Epithelial cell of esophagus (primary cell): Measurements from ENCODE around the gene TMEM59L.

ENCODE experiments used
- DNase-seq: peaks from one replicate; pipeline ENCODE4 v3.0.0; 2010; ENCODE audit warnings: low read depth
- H3K4me3 ChIP-seq: 2 replicates; pipeline ENCODE4 v1.5.1; 2011; ENCODE audit warnings: mild to moderate bottlenecking, low read length, control low read depth
- TF ChIP-seq, protein P1 (sequence below): IDR thresholded peaks from 2 replicates; pipeline ENCODE4 v1.5.1; 2011; ENCODE audit warnings: low read depth, mild to moderate bottlenecking, low read length, control low read depth, inconsistent platforms; ENCODE audit not compliant: insufficient read depth; ENCODE audit errors: missing control alignments

The TMEM59L gene

GRCh38 chr19:18645035-18645511, 32.4 kb downstream of the TMEM59L start:
- DNase-seq = no peak
- TF ChIP-seq, protein P1, sequence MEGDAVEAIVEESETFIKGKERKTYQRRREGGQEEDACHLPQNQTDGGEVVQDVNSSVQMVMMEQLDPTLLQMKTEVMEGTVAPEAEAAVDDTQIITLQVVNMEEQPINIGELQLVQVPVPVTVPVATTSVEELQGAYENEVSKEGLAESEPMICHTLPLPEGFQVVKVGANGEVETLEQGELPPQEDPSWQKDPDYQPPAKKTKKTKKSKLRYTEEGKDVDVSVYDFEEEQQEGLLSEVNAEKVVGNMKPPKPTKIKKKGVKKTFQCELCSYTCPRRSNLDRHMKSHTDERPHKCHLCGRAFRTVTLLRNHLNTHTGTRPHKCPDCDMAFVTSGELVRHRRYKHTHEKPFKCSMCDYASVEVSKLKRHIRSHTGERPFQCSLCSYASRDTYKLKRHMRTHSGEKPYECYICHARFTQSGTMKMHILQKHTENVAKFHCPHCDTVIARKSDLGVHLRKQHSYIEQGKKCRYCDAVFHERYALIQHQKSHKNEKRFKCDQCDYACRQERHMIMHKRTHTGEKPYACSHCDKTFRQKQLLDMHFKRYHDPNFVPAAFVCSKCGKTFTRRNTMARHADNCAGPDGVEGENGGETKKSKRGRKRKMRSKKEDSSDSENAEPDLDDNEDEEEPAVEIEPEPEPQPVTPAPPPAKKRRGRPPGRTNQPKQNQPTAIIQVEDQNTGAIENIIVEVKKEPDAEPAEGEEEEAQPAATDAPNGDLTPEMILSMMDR = no peak
- no peak overlapping the region for H3K4me3 ChIP-seq

- H3K4me3 ChIP-seq = no peak overlapping the region
- TF ChIP-seq, protein P1 = no peak
- DNase-seq = no peak
Observed at GRCh38 chr19:18646535-18647370, 34.1 kb downstream of the TMEM59L start.

- H3K4me3 ChIP-seq = no peak overlapping the region
- TF ChIP-seq, protein P1 = no peak
- DNase-seq = no peak
Observed at GRCh38 chr19:18647371-18647767, 34.7 kb downstream of the TMEM59L start.

- DNase-seq = no peak
- no peak overlapping the region for H3K4me3 ChIP-seq
- TF ChIP-seq, protein P1 = no peak
Observed at GRCh38 chr19:18647807-18648206, 35.1 kb downstream of the TMEM59L start.

GRCh38 chr19:18648973-18649315, 36.3 kb downstream of the TMEM59L start:
- TF ChIP-seq, protein P1 = no peak
- DNase-seq = no peak
- H3K4me3 ChIP-seq = no peak overlapping the region

DNA sequence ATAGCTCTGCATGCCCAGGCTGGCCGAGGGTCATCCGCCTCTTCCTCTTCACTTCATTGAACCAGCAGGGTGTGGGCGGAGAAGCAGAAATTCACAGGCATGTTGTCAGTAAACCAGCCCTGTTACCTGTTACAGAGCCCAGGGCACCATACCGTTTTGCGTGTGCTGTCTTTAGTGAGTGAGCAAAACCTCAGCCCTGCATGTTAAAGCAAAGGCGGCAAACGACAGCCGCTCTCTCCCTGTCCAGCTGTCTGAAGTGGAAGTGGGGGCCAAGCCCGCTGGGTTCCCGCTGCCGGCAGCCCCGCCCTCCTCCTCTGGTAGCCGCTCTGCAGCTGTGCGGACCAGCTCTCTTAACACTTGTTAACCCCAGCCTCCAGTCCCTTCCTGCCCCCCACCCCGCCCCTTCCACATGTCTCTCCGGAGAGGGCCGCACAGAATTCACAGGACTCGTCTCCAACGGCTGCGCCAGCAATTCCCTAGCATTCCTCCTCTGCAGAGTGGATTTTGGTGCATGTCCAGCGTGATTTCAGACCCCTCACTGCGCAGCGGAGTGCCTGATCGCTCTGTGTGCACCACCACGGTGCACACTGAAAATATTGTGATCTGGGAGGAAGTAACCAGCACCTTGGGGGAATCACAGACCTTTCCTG, 36.8 kb downstream of the TMEM59L start:
- peak; percentile 71 for DNase-seq
- TF ChIP-seq, protein P1 = no peak

More for the DNA sequence above, 36.8 kb downstream of the TMEM59L start:
- no peak overlapping the region for H3K4me3 ChIP-seq
